ENCODE measurements around the gene TMIE.
A peak's percentile ranks its signal among the peaks of the same experiment; 100 is the strongest.
"Not testable (repeated sequence)": the region's sequence is repeated elsewhere in the genome, so short reads cannot be mapped to it uniquely, and the experiment has no call there.

The TMIE gene

DNA sequence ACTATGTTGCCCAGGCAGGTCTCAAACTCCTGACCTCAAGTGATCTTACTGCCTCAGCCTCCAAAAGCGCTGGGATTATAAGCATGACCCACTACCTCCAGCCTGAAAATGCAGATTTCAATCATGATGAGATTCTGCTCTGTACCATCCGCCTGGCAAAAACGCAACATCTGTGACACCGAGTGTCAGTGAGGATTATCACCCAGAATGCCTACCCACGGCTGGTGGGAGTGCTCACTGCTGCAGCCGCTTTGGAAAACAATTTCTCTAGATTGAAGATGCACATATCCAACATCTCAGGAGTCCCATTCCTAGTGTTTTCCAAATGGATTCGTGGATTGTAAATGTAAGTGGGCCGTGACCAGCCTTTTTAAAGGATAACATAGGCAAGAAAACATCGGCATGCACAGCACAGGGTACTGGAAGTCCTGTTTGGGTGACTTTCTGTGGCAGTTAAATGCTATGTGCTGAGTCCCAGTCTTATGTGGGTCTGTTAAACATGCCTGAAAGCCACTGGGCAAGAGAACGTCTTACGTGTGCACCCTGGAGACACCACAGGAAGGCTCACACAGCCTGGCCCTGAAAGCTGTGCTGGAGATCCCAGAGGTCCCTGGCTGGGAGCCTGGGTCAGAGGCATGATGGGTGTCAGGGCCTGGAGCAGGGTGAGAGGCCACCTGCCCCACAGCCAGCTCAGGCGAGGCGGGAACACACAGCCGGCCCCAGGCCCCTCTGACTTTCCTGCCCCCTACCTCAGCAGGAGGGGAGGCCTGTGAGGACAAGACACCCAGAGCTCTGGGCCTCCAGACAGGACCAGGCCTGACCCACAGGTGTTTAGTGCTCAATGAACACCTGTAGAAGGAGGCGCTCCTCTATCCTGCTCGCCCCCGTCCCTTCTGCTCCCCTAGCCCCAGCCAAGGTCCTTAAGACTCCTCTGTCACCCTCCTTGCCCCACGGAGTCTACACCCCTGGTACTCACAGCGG, 15.6 kb downstream of the TMIE start:
- no peak for DNase-seq (ENCODE audit: low read depth)
- no peak overlapping the region for H3K4me3 ChIP-seq (ENCODE audit: low read depth, low read length)

GRCh38 chr3:46717447-46718231, 16.4 kb downstream of the TMIE start, which contains the start of gene PRSS50:
PRSS50 (minus strand) TSS chr3:46717869; CDS start chr3:46717824, 45 bp downstream.
- H3K4me3 ChIP-seq (ENCODE audit: low read depth, low read length): no peak within 1 kb of the TSS
- no peak for DNase-seq (ENCODE audit: low read depth)

- H3K4me3 ChIP-seq (ENCODE audit: low read depth, low read length): no peak overlapping the region
- no peak for DNase-seq (ENCODE audit: low read depth)
These were observed 17.9 kb downstream of the TMIE start for GRCh38 chr3:46719044-46719565.

- DNase-seq (ENCODE audit: low read depth): no peak
- H3K4me3 ChIP-seq (ENCODE audit: low read depth, low read length): no peak overlapping the region
These were observed 18.6 kb downstream of the TMIE start for GRCh38 chr3:46719735-46720271.

DNA sequence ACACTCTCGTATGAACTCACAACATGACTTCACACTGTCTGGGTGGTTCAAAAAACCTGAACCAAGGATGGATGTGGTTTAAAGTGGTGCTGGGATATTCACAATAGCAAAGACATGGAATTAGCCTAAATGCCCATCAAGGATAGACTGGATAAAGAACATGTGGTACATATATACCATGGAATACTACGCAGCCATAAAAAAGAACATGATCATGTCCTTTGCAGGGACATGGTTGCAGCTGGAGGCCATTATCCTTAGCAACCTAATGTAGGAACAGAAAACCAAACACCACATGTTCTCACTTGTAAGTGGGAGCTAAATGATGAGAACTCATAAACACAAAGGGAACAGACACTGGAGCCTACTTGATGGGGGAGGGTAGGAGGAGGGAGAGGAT, 19.8 kb downstream of the TMIE start:
- H3K4me3 ChIP-seq (ENCODE audit: low read depth, low read length): no peak overlapping the region
- DNase-seq (ENCODE audit: low read depth): no peak

- DNase-seq (ENCODE audit: low read depth): no peak
- no peak overlapping the region for H3K4me3 ChIP-seq (ENCODE audit: low read depth, low read length)
These were observed 21.3 kb downstream of the TMIE start for GRCh38 chr3:46722443-46722842.

DNA sequence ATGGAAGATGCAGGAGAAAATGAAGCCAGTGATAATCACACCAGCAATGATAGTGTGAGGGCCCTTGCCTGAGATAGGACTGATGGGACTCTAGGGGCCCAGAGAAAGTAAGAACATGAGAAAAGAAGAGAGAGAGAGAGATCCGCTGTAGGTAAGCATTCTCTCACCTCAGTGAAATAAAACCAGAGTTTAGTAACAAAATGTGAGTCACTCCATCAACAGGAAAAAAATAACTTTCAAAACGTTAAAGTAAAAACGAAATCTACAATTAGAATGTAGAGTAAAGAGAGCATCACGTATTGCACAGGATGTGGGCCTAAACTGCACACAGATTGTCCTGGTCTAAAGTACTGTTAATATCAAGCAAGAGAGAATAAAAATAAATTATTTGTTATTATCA, 23.2 kb downstream of the TMIE start:
- no peak overlapping the region for H3K4me3 ChIP-seq (ENCODE audit: low read depth, low read length)
- DNase-seq (ENCODE audit: low read depth): no peak

- DNase-seq (ENCODE audit: low read depth): peak; percentile 10
- H3K4me3 ChIP-seq (ENCODE audit: low read depth, low read length): no peak overlapping the region
These were observed 24.6 kb downstream of the TMIE start for GRCh38 chr3:46725621-46726314.

DNA sequence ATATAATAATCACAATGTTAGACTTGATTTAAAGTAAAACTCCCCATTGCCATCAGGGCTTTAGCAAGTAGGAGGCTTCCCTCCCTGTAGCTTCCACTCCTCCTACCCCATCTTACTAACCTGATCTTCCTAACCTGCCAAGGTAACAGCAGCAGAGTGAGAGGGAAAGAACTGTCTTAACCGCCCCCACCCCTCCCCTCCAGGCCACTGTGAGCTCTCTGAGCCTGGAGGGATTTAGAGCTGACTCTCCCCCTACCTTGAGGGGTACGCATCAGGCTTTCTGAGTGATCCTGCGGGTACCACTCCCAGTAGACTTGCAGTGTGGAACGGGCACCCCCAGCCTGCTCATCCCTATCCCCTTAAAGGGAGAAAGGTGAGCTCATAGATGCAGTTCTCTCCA, 27.8 kb downstream of the TMIE start:
- H3K4me3 ChIP-seq (ENCODE audit: low read depth, low read length): no peak overlapping the region
- DNase-seq (ENCODE audit: low read depth): no peak

DNA sequence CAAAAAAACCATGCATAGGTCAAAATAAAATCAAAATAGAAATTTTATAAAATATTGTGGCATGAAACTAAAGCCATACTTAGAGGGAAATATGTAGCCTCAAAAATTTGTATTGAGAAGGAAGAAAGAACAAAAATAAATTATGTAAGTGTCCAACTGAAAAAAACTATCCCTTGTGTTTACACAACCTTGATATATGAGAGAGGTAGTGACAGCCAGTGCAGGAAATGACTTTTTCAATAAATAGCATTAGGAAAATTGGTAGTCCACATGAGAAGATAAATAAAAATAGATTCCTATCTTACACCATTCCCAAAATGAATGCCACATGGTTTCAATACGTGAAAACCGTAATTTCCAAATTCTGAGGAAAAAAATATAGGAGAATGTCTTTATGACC, 29.6 kb downstream of the TMIE start:
- no peak for DNase-seq (ENCODE audit: low read depth)
- no peak overlapping the region for H3K4me3 ChIP-seq (ENCODE audit: low read depth, low read length)

- DNase-seq (ENCODE audit: low read depth): no peak
These were observed 30.6 kb downstream of the TMIE start for GRCh38 chr3:46731795-46732194.

DNA sequence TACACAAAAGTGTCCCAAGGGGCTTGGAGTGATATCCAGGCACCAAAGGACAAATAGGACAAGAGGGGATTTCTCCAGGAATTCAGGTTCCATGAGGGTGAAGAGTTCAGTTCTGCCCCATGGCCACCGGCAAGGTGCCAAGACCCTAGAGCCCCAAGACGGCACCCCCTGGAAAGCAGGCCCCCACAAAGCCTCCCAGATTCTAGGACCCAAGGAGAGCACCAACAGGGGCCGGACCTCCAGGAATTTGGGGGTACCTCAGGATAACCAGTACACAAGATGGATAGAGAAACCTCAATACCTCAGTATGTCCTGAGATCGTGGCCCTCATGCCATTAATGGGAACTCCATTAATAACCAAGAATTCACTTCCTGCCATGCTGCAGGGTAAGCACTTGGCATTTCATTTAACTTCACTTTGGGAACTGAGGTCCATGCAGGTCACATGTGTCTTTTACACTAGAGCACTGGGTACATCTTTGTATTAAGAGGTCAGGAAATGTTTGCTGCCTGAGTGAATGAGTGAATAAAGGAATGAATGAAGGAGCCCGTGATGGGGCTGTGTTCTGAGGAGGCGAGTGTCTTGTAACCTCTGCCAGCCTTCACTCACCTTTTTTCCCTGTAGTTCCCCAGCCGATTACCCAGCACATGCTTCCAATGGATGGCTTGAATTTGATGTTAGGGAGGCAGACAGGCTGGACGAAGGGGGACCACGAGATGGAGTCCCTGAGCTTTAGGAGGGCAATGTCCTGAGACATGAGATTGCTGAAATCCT, 32.0 kb downstream of the TMIE start:
- no peak for DNase-seq (ENCODE audit: low read depth)
- no peak overlapping the region for H3K4me3 ChIP-seq (ENCODE audit: low read depth, low read length)

More at GRCh38 chr3:46731795-46732194, 30.6 kb downstream of the TMIE start:
- no peak overlapping the region for H3K4me3 ChIP-seq (ENCODE audit: low read depth, low read length)

GRCh38 chr3:46734773-46735172, 33.6 kb downstream of the TMIE start:
- DNase-seq (ENCODE audit: low read depth): no peak
- no peak overlapping the region for H3K4me3 ChIP-seq (ENCODE audit: low read depth, low read length)

DNA sequence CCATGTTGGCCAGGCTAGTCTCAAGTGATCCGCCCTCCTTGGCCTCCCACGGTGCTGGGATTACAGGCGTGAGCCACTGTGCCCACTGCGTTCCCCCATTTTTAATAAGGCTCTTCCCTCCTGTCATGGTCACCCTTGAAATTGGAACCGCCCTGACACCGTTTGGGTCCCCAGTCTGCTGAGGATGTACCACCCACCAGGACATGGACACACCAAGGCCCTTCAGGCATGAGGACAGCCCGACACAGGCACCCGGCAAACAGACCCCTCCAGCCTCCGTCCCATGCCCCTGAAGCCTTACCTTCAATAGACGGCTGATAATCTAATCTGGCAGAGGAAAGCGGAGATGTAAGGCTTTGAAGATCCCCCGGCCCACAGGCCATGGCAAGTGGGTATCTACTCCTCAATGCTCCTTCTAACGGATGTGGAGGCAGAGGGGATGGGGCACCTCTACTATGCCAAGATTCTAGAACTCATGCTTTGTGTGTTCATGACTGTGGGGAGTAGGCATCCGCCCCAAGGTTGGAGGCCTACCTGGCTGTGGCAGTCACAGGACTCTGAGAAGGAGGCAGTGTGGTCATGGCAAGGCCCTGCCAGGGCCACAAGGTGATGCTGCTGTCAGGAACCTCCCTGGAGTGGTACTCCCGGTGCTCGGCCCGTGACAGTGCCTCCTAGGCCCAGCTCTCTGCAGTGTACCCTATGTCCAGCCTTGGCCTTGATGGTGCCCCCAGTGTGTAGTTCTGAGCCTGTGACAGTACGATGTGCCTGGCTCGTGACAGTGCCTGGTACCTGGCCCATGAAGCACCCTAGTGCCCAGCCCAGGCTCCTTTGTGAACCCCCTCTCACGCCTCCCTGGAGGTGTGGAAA, 35.0 kb downstream of the TMIE start:
- DNase-seq (ENCODE audit: low read depth): no peak
- H3K4me3 ChIP-seq (ENCODE audit: low read depth, low read length): no peak overlapping the region

DNA sequence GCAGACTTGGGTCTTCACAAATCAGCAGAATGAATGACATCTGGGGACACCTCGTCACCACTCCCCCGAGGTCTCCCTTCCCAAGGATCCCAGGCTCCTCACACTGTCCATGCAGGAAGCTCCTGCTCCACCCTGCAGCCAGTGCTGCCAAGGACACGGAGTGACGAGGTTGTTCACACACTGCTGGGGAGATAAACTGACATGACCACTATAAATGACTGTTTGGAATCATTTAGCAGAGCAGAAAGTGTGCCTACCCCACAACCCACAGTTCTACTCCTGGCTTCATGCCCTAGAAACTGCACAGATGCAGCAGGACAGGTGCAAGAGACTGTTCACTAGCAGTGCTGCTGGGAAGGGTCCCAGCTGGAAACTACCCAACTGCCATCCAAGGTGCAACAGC, 36.1 kb downstream of the TMIE start:
- H3K4me3 ChIP-seq (ENCODE audit: low read depth, low read length): no peak overlapping the region
- no peak for DNase-seq (ENCODE audit: low read depth)

- DNase-seq (ENCODE audit: low read depth); H3K4me3 ChIP-seq (ENCODE audit: low read depth, low read length): not testable (repeated sequence)
These were observed 38.4 kb downstream of the TMIE start for GRCh38 chr3:46739565-46739964.

DNA sequence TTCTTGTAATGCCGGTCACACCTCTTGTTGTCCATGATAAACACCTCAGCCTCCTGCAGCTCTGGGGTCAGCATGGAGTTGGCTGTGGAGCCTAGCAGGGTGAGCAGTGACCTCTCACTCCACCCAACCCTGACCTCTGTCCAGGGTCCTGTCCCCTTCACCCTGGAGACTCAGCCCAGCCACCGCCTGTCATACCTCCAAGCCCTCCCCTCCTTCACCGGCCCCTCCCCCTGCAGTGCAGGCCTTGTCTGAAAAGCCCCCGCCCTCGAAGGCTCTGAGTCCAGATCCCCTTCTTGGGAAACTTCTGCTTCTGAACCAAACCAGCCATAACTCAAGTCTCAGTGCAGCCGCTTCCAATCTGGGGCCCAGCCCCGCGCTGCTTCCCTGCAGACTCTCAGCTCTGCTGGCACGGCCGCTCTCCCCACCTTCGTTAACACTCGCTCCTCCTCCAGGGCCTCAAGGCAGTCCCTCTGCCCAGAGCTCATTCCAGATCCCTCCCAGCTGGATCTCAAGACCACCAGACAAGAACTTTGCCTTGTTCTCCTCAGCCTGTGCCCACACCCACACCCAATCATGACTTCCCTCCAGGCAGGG, 41.9 kb downstream of the TMIE start:
- H3K4me3 ChIP-seq (ENCODE audit: low read depth, low read length): no peak overlapping the region
- no peak for DNase-seq (ENCODE audit: low read depth)
